B cell (primary cell): ENCODE data around the gene GPR146.

ENCODE experiments used
- EZH2 ChIP-seq: IDR thresholded peaks from 2 replicates; pipeline ENCODE4 v1.6.1; 2012; ENCODE audit warnings: borderline replicate concordance, low read depth, mild to moderate bottlenecking, moderate library complexity, low read length; ENCODE audit not compliant: insufficient read depth, poor library complexity, severe bottlenecking
- TF ChIP-seq, protein P1 (sequence below): fragments of 200-600 bp; IDR thresholded peaks from one replicate; pipeline ENCODE4 v1.8.0; 2022; ENCODE audit warnings: antibody characterized with exemption, mild to moderate bottlenecking

DNA sequence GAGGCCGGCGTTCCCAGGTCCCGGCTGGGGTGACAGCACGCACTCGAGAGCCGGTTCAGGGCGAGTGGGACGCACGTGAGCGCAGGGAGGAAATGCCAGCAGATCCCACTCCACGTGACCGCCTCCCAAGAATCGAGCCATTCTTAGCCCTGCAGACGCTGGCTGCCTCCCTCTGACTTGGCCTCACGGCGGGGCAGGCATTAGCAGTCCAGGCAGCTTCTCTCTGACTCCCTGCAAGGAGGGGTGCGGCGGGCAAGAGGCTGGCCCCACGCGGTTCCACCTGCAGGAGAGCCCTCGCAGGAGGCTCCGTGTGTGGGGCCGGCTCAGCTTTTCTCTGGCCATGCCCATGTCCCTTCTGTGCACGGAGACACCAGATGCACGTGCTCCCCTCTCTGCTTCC, 10.1 kb downstream of the GPR146 start:
- TF ChIP-seq, protein P1, sequence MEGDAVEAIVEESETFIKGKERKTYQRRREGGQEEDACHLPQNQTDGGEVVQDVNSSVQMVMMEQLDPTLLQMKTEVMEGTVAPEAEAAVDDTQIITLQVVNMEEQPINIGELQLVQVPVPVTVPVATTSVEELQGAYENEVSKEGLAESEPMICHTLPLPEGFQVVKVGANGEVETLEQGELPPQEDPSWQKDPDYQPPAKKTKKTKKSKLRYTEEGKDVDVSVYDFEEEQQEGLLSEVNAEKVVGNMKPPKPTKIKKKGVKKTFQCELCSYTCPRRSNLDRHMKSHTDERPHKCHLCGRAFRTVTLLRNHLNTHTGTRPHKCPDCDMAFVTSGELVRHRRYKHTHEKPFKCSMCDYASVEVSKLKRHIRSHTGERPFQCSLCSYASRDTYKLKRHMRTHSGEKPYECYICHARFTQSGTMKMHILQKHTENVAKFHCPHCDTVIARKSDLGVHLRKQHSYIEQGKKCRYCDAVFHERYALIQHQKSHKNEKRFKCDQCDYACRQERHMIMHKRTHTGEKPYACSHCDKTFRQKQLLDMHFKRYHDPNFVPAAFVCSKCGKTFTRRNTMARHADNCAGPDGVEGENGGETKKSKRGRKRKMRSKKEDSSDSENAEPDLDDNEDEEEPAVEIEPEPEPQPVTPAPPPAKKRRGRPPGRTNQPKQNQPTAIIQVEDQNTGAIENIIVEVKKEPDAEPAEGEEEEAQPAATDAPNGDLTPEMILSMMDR, result no peak
- TF ChIP-seq EZH2, result no peak
